GM13977 (cell line): ENCODE measurements around the gene UAP1L1.

Experiments
- DNase-seq: peaks from one replicate; pipeline ENCODE4 v3.0.0; 2012; ENCODE audit warnings: low spot score
- CTCF ChIP-seq: IDR thresholded peaks from 2 replicates; pipeline ENCODE4 v1.5.1; 2012; ENCODE audit warnings: mild to moderate bottlenecking, control low read depth; ENCODE audit not compliant: insufficient read depth; ENCODE audit errors: extremely low read depth, missing control alignments
- in situ Hi-C: fragments of 300-500 bp; cut with MboI; formaldehyde crosslinking; loops from one replicate; pipeline ENCODE4 v1.12.0; 2022; ENCODE audit warnings: low sequenced_read_pairs, low pct_unique_long_range_greater_than_20kb, mixed read lengths, inconsistent platforms; ENCODE audit not compliant: unreplicated experiment

Gene UAP1L1

GRCh38 chr9:137111788-137112563, 34.7 kb downstream of the UAP1L1 start:
- no peak for TF ChIP-seq CTCF
- DNase-seq, result no peak
- in situ Hi-C loops, result no loop called here

GRCh38 chr9:137112564-137113384, 35.5 kb downstream of the UAP1L1 start:
- TF ChIP-seq CTCF, result no peak
- in situ Hi-C loops, result no loop called here
- DNase-seq, result peak; percentile 21

- in situ Hi-C loops, result no loop called here
- DNase-seq, result peak; percentile 62
- no peak for TF ChIP-seq CTCF
These were observed 36.3 kb downstream of the UAP1L1 start for GRCh38 chr9:137113385-137114159.

- no peak for TF ChIP-seq CTCF
- DNase-seq, result peak; percentile 76
- in situ Hi-C loops, result no loop called here
These were observed 36.9 kb downstream of the UAP1L1 start for GRCh38 chr9:137114220-137114612.

GRCh38 chr9:137114613-137115393, 37.5 kb downstream of the UAP1L1 start, which contains the start of gene DPP7:
DPP7 (minus strand) TSS chr9:137114733; CDS start chr9:137114713, 20 bp downstream.
- DNase-seq, result peak; percentile 97
- TF ChIP-seq CTCF, result no peak
- in situ Hi-C loops, result no loop called here
